Activated CD8-positive, alpha-beta memory T cell treated with anti-CD3 and anti-CD28 coated beads, Interleukin-2, amount 50 U/mL, for 1 hour (primary cell): ENCODE results near the gene ELMO3.

ENCODE experiments used
- DNase-seq: peaks from one replicate; pipeline ENCODE4 v3.0.0-alpha.2; 2020; ENCODE audit errors: extremely low read depth

The ELMO3 gene

DNA sequence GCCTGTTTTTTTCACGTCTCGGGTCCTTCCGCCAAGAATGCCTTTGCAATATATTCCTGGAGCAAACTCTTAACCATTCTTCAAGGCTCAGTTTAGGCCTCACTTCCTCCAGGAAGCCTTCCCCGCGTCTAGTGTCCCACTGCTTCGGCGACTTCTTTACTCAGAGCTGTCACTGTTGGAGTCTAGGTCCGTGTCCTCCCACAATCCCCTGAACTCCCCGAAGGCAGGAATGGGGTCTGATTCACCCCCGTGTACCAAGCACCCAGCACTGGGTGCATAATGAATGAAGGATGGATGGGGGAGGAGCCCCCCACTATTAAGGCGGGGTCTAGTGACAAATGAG lies 15.7 kb upstream of the ELMO3 start:
- no peak for DNase-seq

DNA sequence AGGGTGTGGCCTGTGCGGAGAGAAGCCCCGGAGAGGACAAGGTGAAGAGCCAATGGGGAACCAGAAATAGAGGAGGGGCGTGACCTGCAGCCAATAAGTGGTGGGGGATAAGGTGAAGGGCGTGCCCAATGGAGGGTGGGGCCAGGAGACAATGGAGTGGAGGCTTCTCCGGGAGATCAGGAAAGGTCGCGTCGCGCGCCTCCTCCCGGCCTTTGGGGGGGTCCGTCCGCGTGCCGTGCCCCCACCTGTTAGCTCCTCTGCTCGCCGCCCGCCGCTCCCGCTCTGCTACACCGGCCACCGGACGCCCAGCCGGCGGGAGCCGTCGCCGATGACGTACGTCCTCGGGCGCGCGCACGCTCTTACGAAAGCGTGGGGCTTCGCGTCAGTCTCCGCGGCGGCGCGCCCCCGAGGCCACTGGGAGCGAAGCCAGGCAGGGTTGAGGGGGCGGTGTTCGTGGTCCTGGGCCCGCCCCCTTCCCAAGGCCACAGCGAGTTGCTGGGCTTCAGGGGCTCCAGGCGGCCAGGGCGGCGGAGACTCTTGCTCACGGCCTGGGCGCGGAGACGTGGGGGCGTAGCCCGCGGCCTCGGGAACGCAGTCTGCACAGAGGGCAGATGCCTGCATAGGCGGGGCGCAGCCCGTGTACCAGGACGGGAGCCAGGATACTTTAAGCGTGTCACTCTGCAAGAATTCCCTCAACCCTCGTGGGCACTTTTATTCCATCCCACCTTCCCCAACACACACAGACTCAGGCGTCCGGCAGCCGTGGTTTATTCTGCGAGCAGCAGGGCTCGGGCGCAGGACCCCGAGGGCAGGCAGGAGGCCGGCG lies 15.1 kb upstream of the ELMO3 start, which contains the start of gene MATCAP1:
Gene MATCAP1 (minus strand): TSS at position 337 of the 826 bp plus-strand sequence. CDS start 3,353 bp downstream, outside the sequence.
- peak; percentile 91 for DNase-seq

DNA sequence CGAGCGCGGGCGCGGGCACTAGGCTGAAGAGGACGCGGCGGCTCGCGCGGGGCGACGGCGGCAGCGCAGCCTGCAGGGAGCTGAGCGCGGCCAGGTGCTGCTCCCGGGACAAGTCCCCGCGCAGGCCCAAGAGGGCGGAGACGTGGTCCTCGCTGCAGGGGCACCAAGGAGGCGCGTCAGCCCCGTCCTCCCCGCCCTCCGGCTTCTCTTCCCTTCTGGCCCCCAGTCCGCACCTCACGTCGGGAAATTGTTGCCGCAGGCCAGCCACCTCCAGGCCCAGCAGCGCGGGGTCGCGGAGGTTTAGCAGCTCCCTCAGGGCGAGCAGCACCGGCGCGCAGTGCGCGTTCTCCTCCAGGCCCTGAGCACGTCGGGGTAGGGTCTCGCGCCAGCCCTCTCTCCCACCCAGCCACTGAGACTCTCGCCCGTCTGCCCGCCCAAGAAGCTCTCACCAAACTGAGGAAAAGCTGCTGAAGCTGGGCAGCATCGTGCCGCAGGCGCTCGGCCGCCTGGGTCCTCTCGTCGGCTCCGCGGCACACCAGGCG lies 14.4 kb upstream of the ELMO3 start:
- no peak for DNase-seq

DNA sequence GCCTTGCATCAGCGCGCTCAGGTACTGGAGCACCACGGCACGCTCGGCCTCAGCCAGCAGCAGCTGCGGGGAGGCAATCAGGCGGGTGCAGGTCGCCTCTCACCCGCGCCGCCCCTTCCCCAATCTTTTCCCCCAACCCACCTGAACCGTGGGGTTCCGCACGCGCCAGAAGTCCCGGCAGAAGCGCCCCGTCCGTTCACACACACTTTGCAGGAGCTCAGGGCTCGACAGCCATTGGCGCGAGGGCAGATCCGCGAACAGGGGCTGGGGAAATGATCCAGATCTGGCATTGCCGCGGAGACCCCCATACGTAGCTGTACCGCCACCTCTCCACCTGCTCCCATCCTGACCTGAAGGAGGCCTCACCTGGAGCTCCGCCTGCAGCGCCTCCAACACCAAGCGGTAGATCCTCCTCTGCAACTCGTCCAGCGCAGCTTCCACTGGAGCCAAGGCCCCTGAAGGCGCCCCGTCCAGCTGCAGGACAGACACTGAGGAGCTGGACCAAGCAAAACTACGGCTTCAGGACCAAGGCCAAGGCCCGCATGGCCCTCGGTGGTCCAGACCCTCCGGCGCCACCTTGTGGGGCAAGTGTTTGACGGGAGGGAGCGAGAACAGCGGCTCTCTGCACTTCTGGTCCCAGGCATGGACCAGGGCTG lies 13.8 kb upstream of the ELMO3 start:
- DNase-seq: peak; percentile 47

DNA sequence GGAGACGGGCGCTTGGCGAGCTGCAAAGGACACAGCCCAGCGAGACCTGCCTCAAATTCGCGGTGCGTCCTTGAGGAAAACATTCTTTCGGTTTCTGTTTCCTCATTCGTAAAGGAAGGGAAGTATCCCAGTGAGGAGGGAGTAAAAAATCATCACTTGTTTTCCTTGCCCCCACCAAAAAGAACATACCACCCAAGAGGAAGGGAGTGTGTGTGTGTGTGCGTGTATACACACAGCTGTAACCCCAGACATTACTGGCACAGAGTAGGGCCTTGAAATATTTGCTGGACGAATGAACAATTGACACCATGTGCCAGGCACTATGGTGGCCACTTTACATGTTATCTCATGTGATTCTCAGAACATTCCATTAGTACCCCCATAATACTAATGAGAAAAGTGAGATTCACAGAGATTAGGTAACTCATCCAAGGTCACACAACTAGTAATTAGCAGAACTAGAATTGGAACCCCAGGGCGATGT lies 13.2 kb upstream of the ELMO3 start:
- DNase-seq: no peak

DNA sequence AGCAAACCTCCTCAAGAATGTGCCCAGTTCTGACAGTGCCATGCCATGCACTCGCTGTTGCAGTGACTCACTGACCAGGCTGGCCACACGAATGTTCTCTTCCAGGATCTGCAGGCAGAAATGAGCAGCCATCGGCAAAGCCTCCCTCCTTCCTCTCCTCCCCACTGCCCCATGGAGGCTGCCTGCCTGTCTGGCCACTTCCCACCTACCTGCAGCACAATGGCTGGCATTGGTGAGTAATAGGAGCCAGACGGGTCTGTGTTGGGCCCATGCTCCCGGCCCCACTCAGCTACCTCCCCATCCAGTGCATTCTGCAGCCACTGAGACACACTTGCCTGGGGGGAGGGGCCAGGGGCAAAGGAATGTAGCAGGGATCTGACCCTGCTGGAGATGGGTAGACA lies 12.4 kb upstream of the ELMO3 start:
- no peak for DNase-seq

DNA sequence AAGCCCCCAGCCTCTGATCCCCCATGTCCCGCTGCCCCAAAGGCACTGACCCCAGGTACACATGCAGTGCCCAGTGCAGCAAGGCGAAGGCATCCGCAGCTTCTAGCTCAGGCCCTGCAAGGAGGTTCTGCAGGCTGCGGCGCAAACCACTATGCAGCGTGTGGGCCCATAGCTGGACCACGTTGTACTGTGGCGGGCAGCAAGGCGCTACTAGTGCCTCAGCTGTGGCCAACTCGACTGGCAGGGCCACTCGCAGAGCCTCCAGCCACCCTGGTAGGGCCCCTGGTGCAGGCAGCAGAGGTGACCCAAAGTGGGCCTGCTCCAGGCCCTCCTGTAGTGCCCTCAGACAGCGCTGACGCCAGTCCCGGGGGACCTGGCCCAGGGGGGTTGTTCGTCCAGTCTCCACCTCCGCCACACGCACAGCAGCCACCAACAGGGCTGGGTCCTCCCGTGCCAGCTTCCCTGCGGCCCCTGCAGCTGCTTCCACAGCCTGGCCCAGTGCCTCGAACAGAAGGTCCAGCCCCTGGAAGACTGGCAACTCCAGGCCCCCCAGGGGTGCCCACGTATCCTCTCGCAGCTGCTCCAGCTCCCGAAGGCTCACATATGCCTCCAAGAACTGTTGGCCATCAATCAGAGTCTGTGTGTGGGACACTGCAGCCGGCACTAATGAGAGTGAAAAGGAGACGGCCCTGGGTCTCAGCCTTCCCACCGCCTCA lies 11.6 kb upstream of the ELMO3 start:
- DNase-seq: no peak

DNA sequence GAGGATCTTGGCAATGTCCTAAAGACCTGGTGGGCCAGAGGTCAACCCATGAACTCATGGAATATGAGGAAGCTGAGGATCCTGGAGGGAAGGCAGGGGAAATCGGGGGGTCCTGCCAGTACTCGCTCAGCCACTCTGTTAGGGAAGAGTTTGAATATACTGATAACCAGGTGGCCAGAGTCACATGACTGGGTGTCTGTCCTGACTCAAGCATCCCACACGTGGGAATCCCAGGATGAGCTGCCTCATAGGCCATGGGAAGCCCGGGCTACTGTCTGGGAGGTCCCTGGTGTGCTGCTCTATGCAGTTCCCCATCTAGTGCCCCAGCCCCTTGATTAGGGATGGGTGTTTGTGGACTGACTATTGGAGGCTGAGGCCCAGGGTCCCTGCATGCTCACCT lies 10.6 kb upstream of the ELMO3 start:
- DNase-seq: no peak

DNA sequence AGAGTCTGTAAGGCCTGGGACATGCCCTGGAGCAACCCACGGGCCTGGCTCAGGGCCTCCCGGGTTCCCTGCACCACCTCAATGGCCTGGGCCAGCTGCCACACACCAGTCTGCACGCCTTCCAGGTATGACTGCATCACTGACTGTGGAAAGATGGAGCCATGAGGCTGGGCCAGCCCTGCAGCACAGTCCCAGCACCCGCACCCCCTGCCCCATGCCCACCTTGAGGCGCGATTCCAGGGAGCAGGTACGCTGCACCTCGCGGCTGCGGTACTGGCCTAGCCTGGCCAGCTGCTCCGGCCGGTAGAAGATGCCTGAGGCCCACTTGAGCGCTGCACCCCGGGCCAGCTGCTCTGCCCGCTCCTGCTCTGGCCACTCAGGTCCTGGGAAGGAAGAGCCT lies 10.1 kb upstream of the ELMO3 start:
- no peak for DNase-seq

DNA sequence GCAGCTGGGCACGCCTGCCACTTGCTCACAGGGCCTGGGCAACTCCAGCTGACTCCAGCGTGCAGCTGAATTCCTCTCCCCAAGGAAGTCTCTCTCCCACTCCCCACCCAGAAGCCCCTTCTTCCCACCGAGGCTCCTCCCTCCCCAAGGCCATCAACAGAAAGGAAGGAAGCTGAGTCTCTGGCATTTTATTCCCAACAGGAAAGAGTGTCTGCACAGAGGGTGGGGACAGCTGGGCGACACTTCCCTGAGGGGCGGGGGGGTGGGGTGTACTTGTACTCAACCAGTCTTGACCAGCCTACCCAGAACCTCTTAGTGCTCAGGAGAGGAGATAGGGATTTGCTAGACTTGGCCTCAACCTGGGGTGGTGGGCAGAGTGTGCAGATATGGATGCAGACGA lies 8.9 kb upstream of the ELMO3 start, which contains the start of gene EXOC3L1:
Gene EXOC3L1 (minus strand): TSS at position 96 of the 400 bp plus-strand sequence. CDS start 460 bp downstream, outside the sequence.
- DNase-seq: no peak

DNA sequence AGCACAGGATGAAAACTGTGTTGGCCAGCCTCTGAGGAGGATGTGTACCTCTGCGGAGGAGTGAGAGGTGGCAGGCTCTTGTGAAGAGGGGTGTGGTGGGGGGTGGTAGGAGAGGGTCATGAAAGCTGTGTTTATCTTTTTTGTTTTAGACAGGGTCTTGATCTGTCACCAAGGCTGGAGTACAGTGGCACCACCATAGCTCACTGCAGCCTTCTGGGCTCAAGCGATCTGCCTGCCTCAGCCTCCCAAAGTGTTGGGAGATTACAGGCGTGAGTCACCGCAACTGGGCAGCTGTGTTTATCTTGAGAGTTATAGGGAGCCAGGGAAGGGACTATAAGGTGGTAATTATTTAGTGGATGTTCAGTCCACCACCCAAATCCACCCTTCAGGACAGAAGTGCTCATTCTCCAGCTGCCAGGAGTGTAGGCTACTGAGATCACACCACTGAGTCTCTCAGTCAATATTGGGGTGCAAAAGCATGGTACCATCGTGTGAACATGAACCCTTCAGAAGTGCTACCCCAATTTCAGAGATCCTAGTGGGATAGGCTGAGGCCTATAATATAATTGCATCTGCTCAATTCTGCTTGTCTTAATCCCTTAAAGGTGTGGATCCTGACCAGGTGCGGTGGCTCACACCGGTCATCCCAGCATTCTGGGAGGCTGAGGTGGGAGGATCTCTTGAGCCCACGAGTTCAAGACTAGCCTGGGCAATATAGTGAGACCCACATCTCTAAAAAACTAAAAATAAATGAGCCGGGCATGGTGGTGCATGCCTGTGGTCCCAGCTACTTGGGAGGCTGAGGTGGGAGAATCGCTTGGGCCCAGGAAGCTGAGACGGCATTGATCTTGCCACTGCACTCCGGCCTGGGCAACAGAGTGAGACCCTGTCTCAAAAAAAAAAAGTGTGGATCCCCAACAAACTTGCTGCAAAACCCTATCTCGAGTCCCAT lies 8.2 kb upstream of the ELMO3 start:
- no peak for DNase-seq

DNA sequence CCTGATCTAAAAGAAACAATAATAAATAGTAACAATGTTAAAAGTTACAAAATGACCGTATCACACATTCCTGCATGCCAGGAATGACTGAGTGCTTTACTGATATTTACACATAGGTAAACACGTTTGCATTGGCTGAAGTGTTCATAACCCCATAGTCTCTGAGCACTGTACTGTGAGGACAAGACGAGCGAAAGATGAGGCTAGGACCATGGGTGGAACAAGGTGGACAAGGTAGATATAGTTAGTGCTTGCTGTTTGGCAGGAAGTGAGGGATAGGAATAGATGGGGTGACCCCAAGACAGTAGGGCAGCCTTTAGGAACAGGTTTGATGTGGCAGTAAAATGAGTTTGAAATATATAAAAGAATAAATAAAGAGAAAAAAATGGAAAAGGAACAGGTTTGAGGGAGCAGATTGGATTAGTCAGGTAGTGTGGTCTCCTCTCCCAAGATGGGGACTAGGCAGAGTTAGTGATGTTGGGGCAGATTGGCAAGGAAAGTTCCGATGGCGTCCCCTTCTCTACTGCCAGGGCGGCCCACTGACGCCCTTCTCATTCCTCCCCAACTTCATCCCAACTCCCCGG lies 7.4 kb upstream of the ELMO3 start:
- no peak for DNase-seq

DNA sequence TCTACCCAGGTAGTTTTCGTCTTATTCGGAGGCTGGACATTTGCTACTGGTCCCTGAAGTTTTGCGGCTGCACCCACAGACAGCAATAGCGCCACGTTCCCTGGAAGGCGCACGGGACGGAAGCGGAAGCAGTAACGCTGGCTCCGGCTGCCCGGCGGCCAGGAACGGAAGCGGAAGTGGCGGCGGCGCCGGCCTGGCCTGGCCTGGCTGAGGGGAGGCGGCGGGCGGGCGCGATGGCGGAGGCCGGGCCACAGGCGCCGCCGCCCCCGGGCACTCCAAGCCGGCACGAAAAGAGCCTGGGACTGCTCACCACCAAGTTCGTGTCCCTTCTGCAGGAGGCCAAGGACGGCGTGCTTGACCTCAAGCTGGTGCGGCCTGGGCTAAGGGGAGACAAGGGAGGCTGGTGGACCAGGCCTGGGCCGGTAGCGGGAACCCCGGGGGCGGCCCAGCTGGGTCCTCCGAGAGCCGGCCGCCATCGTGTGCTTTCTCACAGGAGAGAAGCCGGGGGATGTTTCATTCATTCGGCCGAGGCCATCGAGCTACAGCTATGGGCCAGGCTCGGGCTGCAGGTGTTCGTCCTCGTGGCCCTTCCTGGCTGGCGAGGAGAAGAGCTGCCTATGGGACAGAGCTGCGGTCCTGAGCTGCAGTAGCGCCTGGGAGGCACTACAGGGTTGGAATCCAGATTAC lies 6.8 kb upstream of the ELMO3 start, which contains the start of gene E2F4:
Gene E2F4 (plus strand): TSS at position 161 of the 687 bp plus-strand sequence. CDS start 73 bp downstream, at position 234.
- peak; percentile 59 for DNase-seq

DNA sequence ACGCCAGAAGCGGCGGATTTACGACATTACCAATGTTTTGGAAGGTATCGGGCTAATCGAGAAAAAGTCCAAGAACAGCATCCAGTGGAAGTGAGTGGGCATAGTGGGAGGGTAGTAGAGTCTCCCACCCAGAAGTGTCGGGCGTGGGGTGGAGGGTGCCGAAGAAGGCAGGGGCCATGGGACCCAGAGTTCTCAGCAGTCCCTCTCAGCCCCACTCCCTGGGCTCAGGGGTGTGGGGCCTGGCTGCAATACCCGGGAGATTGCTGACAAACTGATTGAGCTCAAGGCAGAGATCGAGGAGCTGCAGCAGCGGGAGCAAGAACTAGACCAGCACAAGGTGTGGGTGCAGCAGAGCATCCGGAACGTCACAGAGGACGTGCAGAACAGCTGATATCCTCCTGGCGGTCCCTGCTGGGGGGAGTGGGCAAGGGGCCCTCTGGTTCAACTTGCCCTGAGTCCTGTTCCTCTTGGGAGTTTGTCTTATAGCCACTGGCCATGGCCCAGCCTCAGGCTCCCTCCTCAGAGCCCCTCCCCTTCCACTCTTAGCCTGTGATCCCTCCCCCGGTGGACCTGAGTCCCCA lies 6.1 kb upstream of the ELMO3 start:
- no peak for DNase-seq

DNA sequence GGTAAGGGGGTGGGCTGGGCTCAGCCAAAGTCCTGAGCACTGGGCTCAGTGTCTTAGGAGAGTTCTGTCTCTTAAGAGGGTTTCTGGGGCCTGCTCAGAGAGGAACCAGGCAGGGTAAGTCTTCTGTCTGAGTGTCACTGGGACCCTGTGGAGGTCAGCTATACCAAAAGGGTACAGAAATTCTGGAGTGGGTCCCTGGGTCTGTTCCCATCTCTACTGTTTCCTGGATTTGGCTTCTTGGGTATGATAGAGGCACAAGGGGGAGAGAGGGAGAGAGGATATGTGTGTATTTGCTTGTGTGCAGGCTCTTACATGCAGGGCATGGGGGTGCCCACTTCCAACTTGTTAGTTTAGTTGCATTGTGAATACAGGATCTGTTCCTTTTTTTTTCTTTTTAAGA lies 5.4 kb upstream of the ELMO3 start:
- DNase-seq: no peak

DNA sequence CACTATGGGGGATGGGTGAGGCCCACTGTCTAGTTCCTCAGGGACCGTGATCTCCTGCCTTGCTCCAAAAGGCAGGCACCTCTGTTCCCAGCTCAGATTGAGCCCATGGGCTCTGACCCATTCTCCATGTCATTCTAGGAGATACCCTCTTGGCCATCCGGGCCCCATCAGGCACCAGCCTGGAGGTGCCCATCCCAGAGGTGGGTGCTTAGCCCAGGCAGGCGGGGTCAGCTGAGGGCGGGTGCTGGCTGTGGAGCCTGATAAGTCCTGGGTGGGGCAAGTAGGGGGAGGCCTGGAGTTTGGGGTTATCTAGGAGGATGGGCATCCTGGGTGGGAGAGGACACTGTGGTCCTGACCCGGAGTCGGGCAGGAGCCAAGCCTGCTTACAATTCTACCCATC lies 4.7 kb upstream of the ELMO3 start:
- DNase-seq: no peak

DNA sequence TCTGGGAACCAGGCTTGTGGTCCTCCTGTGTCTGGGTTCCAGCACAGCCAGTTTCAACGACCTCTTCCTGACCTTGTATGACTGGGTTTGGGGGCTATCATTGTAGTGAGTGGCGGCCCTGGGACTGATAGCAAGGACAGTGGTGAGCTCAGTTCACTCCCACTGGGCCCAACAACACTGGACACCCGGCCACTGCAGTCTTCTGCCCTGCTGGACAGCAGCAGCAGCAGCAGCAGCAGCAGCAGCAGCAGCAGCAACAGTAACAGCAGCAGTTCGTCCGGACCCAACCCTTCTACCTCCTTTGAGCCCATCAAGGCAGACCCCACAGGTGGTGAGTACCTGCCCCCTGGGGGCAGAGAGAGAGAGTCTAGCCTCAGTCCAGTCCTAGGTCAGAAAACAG lies 3.3 kb upstream of the ELMO3 start:
- DNase-seq: no peak

DNA sequence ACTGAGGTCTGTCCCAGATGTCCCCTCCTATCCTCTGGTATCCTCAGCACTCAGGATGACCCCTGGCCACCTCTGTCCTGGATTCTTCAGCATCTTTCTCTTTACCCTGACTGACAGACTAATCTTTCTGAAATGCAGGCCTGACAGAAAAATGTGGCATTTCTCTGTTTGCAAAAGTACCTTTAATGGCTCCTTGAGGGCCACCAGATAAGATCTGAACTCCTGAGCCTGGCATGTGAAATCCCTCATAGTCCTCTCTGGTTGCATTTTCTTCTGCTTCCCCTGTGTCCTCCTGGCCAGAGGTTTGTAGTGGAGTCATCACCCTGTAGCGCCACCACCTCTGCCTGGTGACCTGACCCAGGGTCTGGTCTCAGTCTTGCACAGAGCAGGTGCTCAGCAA lies 2.0 kb upstream of the ELMO3 start:
- DNase-seq: no peak

DNA sequence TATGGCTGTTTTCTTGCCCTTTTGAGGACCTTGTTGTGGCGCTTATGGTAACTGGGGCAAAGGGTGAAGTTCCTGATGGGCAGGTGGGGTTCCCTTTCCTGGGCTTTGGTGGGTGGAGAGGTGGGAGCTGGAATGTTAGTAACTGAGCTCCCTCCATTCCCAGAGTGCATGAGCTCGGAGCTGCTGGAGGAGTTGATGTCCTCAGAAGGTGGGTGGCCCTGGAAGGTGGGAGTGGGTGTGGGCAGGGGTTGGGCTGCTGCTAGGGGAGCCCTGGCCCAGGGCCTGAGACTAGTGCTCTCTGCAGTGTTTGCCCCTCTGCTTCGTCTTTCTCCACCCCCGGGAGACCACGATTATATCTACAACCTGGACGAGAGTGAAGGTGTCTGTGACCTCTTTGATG lies 1.2 kb upstream of the ELMO3 start:
- no peak for DNase-seq
